HG03460 (cell line): ENCODE data around the gene PAQR8.
"Not testable (repeated sequence)": the region's sequence is repeated elsewhere in the genome, so short reads cannot be mapped to it uniquely, and the experiment has no call there.

Experiments
- ATAC-seq: cut with Tn5 transposase; IDR thresholded peaks from one replicate; pipeline ENCODE4 v1.9.1; 2021; ENCODE audit not compliant: unreplicated experiment

PAQR8 gene

GRCh38 chr6:52405243-52405642 is 43.3 kb downstream of the PAQR8 start:
- ATAC-seq: no peak

DNA sequence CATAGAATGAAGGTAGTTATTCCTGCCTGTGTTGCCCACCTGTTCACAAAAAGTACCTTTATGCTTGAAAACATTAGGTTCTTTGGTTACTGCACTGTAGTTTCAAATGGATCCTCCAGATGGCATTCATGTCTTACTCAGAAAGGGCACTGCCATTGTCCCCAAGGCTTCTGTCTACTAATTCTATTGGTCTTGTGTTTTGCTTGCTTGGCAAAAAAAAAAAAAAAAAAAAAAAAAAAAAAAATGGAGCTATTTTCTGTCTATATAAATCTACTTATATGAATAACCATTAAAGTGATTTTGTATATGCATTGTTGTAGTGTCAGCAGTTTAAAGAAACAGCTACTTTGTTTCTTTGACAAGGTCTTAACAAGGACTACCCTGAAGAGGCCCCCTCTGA is 45.5 kb downstream of the PAQR8 start:
- peak; percentile 72 for ATAC-seq

DNA sequence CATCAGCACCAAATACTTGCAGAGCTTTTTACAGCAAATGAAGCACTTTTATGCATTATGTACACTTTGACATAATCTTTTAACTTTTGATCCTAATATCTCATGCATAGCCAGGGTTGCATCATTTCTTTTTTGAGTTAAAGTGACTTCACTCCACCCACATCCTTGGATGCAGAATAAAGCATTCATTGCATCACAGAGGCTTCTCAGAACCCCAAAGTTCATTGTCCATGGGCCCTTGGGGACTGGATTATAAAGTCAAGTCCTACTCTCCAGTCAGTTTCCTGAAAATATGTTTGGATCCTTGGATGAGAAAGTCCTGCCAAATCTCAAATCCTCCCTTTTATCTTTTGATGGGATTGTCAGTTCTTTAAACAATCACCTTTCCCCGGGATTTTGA is 47.5 kb downstream of the PAQR8 start:
- no peak for ATAC-seq

DNA sequence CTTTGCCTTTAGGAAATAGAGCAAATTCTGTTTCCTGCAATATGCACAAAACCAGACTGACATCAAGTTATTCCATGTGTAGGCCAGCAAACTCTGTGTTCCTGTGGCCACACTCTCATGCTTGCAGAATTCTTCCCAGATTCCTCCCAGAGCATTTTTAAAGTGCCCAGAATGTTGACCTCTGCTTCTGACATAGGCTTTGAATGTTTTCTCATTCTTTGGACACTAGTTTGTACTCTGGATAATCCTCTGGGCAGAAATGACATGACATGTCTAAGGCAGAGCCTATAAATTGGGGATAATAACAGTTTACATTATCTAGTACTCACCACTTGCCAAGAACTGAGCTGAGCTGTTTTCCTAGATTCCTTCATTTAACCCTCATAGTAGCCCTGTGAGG is 49.0 kb downstream of the PAQR8 start:
- ATAC-seq: no peak

DNA sequence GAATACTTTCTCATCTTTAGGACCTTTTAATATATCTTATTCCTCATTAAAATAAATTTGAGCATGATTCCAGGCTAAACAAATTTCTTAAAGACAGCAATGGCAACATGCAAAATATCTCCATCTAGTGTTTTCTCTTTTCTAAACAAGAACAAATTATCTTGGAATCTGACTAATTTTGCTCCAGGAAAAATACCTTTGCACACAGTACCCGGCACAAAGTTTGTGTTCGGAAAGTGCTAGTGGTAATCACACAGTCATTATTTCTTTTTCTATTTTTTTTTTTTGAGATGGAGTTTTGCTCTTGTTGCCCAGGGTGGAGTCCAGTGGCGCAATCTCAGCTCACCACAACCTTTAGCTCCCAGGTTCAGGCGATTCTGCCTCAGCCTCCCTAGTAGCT is 50.0 kb downstream of the PAQR8 start:
- ATAC-seq: no peak

DNA sequence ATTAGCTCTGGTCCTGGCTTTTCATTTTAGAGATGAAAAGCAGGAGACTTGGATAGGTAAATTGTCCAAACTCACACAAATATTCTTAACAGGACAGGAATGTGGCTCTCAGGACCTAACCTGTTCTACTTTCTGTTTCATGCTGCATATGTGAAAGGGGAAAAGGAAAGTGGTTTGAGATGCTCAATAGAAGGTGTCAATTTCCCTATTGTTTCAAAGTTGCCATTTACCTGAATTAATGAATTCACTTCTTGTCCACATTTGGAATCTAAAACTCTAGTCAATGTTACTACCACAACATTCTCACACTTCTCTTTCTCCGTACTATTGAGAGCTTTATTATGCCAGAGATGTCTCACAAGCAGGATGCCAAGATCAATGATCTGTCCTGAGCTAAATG is 53.4 kb downstream of the PAQR8 start:
- ATAC-seq: no peak

DNA sequence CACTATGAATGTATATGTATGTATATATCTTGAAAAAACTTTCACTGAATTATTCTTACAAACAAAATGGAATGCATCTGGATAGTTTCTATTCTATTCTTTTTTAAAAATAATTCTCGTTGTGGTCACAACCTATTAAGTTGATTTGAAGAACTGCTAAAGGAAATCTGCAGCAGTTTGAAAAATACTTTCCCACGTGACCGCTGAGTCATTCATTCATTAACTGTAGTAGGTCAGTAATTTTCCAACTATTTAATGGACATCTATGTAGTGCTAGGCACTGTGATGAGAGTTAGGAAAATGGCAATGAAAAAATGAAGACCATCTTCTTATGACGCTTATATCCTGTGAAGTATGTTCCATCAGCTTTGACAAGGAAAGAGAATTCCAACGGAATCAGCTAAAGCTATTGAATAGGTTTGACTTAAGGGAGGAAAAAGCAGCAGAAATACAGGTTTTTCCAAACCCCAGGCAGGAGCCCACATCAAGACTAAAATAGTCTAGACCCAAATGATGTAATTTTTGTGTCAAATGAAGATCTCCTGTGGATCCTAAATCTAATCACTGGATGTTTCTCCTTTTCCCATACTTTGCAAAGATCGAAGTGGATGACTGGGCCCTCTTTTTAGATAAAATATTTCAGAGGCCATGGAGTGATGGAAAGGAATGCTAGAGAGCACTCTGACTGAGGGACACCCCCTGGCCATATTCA is 54.1 kb downstream of the PAQR8 start:
- no peak for ATAC-seq

- ATAC-seq: no peak
These were observed 54.7 kb downstream of the PAQR8 start for GRCh38 chr6:52416629-52417151.

DNA sequence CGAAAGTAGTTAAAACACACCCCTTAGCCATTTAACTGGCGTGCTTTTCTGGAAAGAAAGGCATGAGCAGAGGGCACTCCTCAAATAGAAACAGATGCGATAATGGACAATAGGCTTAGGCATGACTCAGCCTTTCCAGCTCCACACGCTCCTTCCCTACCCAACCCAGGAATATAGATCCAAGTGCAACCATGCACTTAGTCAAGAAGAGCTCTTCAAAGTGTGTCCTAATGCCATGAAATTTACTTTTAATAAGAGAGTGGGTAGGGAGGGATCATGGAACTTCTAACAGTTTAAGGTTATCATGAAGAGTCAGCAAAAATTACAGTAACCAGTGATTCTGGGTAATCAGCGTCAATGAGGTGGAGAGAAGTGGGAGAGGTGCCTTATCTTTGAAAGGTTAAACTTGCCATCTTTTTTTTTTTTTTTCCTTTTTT is 55.7 kb downstream of the PAQR8 start:
- ATAC-seq: no peak

DNA sequence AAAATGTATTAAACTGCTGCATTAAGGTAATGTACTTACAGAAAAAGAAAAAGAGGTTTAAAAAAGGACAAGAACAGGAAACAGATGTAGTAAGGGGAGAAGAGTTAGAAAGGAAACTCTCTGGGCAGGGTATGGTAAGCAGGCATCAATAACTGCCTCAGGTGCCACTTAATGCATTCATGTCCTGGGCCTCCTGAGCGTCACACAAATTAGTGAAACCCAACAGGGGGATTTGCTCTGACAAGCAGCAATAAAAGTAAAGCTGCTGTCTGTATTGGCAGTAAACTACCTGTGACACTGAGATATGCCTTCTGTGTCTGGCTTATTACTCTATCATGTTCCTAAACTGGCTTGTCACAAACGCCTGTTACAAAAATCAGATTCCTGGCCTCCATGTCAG is 56.7 kb downstream of the PAQR8 start:
- ATAC-seq: no peak

DNA sequence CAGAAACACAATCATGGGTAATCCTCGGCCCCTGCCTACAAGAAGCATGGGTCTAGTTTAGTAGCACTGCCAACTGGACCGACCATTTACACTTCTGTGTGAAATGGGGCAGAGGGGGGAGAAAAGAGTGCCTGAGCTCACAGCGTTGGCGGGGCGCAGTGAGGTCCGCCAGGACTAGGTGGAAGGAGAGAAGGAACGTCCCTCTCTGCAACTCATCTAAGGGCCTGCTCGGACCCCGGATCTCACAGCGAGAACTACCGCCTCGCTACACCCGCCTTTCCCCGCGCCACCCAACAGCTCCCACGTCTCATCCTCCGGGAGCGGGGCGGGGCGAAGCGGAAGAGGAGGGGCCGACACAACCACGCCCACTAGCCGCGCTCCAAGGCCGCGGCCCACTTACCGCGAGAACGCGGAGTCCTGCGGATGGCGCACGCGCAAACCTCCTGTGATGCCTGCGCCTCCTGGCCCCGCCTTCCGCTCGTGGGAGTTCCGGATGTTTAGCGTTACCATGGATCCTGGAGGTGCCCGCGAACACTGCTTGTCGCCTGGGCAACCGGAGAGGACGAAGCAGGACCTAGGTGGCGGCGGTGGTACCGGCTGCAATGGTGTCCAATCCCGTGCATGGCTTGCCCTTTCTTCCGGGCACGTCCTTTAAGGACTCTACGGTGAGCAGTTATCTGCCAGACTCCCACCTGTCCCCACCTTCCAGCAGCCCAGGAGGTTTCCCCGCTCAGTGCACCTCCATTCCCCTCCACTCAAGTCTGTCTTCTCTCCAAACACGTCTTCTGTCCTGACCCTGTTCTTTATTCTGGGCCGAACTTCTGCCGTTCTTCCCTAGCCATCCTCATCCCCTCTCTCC is 58.1 kb downstream of the PAQR8 start, which contains the start of gene EFHC1:
Gene EFHC1, plus strand, starts transcription at position 534 of the 859 bp plus-strand sequence. Its CDS starts 69 bp downstream, at position 603.
- peak; percentile 93 for ATAC-seq

DNA sequence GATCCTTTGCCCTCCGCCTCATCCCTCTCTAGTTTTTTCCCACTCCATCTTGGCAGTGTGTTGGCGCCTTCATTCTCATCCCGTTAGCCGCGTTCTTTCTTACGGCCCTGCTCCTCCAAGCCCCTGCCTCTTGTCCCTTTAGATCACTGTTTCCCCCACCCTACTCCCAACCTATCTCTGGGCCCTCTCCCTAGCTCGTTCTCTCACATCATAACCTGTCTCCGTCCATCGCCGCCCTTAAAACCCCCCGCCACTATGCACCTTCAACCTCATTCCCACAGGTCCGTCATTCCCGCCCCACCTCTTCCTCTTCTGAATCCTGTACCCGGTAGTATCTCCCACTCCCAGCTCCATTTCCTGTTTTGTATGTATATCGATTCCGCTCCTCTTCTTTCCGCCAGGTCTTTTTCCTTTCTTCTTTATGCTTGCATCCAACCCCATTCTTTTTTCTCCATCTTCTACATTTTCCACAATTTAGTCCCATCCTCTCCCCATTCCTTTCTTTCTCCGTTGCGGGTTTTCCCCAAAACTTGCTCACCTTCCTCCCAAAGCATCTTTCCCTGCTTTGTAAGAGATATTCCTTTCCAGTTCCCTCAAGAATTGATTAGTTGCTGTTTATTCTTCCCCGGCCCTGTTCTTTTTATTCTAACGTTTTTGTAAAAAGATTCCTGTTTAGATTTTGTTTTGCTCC is 58.9 kb downstream of the PAQR8 start:
- ATAC-seq: peak; percentile 1

DNA sequence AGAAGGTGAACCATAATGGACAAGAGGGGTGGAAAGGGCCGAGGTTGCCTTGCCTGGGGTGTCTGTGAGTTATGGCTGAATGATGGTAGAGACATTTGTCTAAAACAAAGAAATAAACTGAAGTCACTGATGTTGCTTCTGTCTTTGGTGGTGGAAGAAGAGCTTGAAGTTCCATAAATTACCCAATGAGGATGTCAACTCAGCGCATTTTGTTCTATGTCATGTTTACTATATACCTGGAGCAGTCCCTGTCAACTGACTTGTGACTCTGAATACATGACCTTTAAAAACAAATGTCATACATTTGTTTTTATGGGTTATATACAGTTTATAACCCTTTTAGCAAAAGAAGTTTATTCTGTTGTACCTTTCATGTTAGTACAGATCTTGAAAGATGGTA is 60.2 kb downstream of the PAQR8 start:
- ATAC-seq: no peak

DNA sequence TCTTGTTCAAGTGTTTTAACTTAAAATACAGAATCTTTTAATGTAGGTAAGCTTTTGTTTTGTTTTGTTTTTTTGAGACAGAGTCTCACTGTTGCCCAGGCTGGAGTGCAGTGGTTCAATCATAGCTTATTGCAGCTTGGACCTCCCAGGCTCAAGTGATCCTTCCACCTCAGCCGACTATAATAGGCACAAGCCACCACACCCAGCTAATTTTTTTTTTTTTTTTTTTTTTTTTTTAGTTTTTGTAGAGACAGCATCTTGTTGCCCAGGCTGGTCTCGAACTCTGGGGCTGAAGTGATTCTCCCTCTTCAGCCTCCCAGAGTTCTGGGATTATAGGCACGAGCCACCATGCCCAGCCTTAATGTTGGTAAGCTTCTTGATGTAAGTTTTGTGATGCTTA is 61.5 kb downstream of the PAQR8 start:
- ATAC-seq: no peak

DNA sequence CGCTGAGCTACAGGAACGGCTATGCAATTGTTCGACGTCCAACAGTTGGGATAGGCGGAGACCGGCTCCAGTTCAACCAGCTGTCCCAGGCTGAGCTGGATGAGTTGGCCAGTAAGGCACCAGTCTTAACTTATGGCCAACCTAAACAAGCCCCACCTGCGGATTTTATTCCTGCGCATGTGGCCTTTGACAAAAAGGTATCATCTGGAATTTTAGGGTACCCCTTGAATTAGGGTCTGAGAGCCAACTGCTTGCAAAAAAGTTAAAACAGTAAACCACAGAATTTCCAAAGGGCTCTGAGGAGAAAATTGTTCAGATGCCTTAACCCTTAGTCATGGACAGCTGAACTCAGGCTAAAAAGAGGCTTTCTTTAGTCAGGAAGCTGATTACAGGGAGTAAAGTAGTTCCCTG is 62.0 kb downstream of the PAQR8 start:
- no peak for ATAC-seq

- ATAC-seq: no peak
These were observed 62.6 kb downstream of the PAQR8 start for GRCh38 chr6:52424513-52424912.

DNA sequence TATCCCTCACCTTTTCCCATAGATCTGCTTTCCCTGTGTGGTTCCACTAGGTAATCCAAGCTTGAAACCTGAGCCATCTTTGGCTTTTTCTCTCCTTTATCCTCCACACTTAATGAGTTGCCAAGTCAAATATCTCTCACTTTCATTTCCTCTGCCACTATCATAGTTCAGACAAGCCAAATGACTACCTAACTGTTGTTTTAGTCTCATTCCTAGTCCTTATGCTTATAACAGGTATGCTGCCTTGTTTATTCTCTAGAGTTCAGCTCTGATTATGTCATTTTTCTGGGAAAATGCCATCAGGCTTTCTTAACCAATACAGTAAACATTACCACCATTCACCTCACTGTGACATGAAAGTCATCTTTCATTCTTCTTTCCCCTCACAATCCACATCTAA is 64.7 kb downstream of the PAQR8 start:
- no peak for ATAC-seq

DNA sequence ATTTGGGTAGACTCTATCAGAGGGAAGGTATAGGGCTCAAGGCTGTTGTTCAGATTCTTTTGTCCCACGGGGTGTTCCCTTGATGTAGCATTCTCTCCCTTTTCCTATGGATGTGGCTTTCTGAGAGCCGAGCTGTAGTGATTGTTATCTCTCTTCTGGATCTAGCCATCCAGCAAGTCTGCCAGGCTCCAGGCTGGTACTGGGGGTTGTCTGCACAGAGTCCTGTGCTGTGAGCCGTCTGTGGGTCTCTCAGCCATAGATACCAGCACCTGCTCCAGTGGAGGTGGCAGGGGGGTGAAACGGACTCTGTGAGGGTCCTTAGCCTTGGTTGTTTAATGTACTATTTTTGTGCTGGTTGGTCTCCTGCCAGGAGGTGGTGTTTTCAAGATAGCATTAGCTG is 71.3 kb downstream of the PAQR8 start:
- not testable (repeated sequence) for ATAC-seq

- no peak for ATAC-seq
These were observed 73.4 kb downstream of the PAQR8 start for GRCh38 chr6:52435345-52435744.

GRCh38 chr6:52438926-52439325 is 77.0 kb downstream of the PAQR8 start:
- no peak for ATAC-seq

DNA sequence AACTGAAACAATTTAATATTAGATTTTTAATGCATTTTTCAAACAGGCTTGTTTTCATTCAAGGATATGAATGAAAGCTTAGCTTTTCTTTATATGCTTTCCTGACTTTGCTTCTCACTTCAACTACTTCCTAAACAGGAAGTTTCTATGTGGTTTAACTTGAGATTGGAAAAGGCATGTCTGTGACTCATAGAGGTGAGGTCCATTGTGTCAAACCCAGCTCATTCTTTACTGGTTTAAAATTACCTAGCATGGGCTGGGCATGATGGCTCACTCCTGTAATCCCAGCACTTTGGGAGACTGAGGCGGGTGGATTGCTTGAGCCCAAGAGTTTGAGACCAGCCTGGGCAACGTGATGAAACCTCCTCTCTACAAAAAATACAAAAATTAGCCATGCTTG is 92.6 kb downstream of the PAQR8 start:
- no peak for ATAC-seq
